MG63 (cell line): Measurements from ENCODE around the gene MYBPC1. TPM values are rescaled to one million over a fixed set of nuclear protein-coding genes. Genes with fewer than 3 reads are reported as not detected.

Experiments used
- DNase-seq: peaks from one replicate; pipeline ENCODE4 v3.0.0-alpha.2; 2020
- H3K27me3 ChIP-seq: fragments of 250-450 bp; sonication (Bioruptor Pico); 2 replicates; pipeline ENCODE4 v1.5.1; 2020; ENCODE audit warnings: mild to moderate bottlenecking, moderate library complexity
- H3K36me3 ChIP-seq: fragments of 250-450 bp; sonication (Bioruptor Pico); 2 replicates; pipeline ENCODE4 v1.5.1; 2020; ENCODE audit warnings: mild to moderate bottlenecking, moderate library complexity
- H3K4me3 ChIP-seq: fragments of 250-450 bp; sonication (Bioruptor Pico); 2 replicates; pipeline ENCODE4 v1.5.1; 2020; ENCODE audit warnings: mild to moderate bottlenecking, moderate library complexity
- H3K9me3 ChIP-seq: fragments of 250-450 bp; sonication (Bioruptor Pico); 2 replicates; pipeline ENCODE4 v1.5.1; 2020; ENCODE audit warnings: mild to moderate bottlenecking, moderate library complexity
- total RNA-seq: library from RNA; depleted of rRNA; stranded (reverse); fragments of >200 nt; shearing (Covaris generic); gene quantifications from 2 replicates; pipeline ENCODE4 v1.2.3, GENCODE V29; 2014; ENCODE audit warnings: low replicate concordance

MYBPC1 gene
- total RNA-seq, 1 experiment from 2014 or later, result not detected

GRCh38 chr12:101697197-101697929 is 102.6 kb downstream of the MYBPC1 start, which contains the start of gene CHPT1:
TSS of gene CHPT1 (plus strand) at chr12:101697640. CDS start at chr12:101697862, 222 bp downstream.
- peak; percentile 68 for DNase-seq
- Histone ChIP-seq H3K36me3 (no peaks in the 10 kb centered on the region; the same call in 1 of the 2 replicates), H3K4me3 (peak within 1 kb of the TSS; percentile 82), H3K27me3 (no peaks in the 10 kb centered on the region), H3K9me3 (no peaks in the 10 kb centered on the region)

- peak overlapping the region; percentile 82 for H3K4me3 ChIP-seq
- no peaks in the 10 kb centered on the region for H3K27me3 ChIP-seq
- DNase-seq, result peak; percentile 51
- H3K9me3 ChIP-seq, result no peaks in the 10 kb centered on the region
- no peaks in the 10 kb centered on the region; the same call in 1 of the 2 replicates for H3K36me3 ChIP-seq
Measured at GRCh38 chr12:101697930-101698799, 103.4 kb downstream of the MYBPC1 start.

GRCh38 chr12:101698800-101699347 is 104.1 kb downstream of the MYBPC1 start:
- Histone ChIP-seq H3K36me3 (no peaks in the 10 kb centered on the region; the same call in 1 of the 2 replicates), H3K27me3 (no peaks in the 10 kb centered on the region), H3K4me3 (peak overlapping the region; percentile 82), H3K9me3 (no peaks in the 10 kb centered on the region)
- peak; percentile 5 for DNase-seq

- DNase-seq, result no peak
- Histone ChIP-seq H3K4me3 (no peak overlapping the region), H3K9me3 (no peaks in the 10 kb centered on the region), H3K36me3 (no peaks in the 10 kb centered on the region; the same call in 1 of the 2 replicates), H3K27me3 (no peaks in the 10 kb centered on the region)
Measured at GRCh38 chr12:101700299-101700820, 105.6 kb downstream of the MYBPC1 start.

GRCh38 chr12:101703487-101703886 is 108.7 kb downstream of the MYBPC1 start:
- H3K9me3 ChIP-seq, result peaks cover 3% of the 10 kb centered on the region; the same call in 1 of the 2 replicates
- DNase-seq, result no peak
- H3K36me3 ChIP-seq, result no peaks in the 10 kb centered on the region; the same call in 1 of the 2 replicates
- H3K4me3 ChIP-seq, result no peak overlapping the region
- H3K27me3 ChIP-seq, result no peaks in the 10 kb centered on the region

- DNase-seq, result no peak
- Histone ChIP-seq H3K27me3 (no peaks in the 10 kb centered on the region), H3K9me3 (peaks cover 3% of the 10 kb centered on the region; the same call in 1 of the 2 replicates), H3K36me3 (no peaks in the 10 kb centered on the region), H3K4me3 (no peak overlapping the region)
Measured at GRCh38 chr12:101706403-101706802, 111.6 kb downstream of the MYBPC1 start.

- H3K36me3 ChIP-seq, result no peaks in the 10 kb centered on the region
- no peak for DNase-seq
- H3K4me3 ChIP-seq, result no peak overlapping the region
- peaks cover 3% of the 10 kb centered on the region; the same call in 1 of the 2 replicates for H3K9me3 ChIP-seq
- no peaks in the 10 kb centered on the region for H3K27me3 ChIP-seq
Measured at GRCh38 chr12:101707131-101707782, 112.5 kb downstream of the MYBPC1 start.

GRCh38 chr12:101710288-101710687 is 115.5 kb downstream of the MYBPC1 start:
- Histone ChIP-seq H3K27me3 (no peaks in the 10 kb centered on the region), H3K9me3 (peaks cover 3% of the 10 kb centered on the region; the same call in 1 of the 2 replicates), H3K4me3 (no peak overlapping the region), H3K36me3 (no peaks in the 10 kb centered on the region)
- no peak for DNase-seq

GRCh38 chr12:101713059-101713682 is 118.4 kb downstream of the MYBPC1 start:
- Histone ChIP-seq H3K4me3 (no peak overlapping the region), H3K36me3 (no peaks in the 10 kb centered on the region), H3K27me3 (no peaks in the 10 kb centered on the region), H3K9me3 (no peaks in the 10 kb centered on the region)
- DNase-seq, result no peak

- Histone ChIP-seq H3K9me3 (no peaks in the 10 kb centered on the region), H3K27me3 (no peaks in the 10 kb centered on the region), H3K4me3 (no peak overlapping the region), H3K36me3 (no peaks in the 10 kb centered on the region)
- no peak for DNase-seq
Measured at GRCh38 chr12:101713930-101714329, 119.2 kb downstream of the MYBPC1 start.

GRCh38 chr12:101714877-101715444 is 120.2 kb downstream of the MYBPC1 start:
- no peak for DNase-seq
- no peaks in the 10 kb centered on the region for H3K9me3 ChIP-seq
- no peaks in the 10 kb centered on the region for H3K27me3 ChIP-seq
- H3K36me3 ChIP-seq, result no peaks in the 10 kb centered on the region
- H3K4me3 ChIP-seq, result no peak overlapping the region

GRCh38 chr12:101719566-101719965 is 124.8 kb downstream of the MYBPC1 start:
- no peaks in the 10 kb centered on the region for H3K27me3 ChIP-seq
- DNase-seq, result no peak
- no peak overlapping the region for H3K4me3 ChIP-seq
- no peaks in the 10 kb centered on the region; the same call in 1 of the 2 replicates for H3K36me3 ChIP-seq
- no peaks in the 10 kb centered on the region for H3K9me3 ChIP-seq

- DNase-seq, result no peak
- Histone ChIP-seq H3K9me3 (no peaks in the 10 kb centered on the region), H3K4me3 (no peak overlapping the region), H3K27me3 (no peaks in the 10 kb centered on the region), H3K36me3 (no peaks in the 10 kb centered on the region; the same call in 1 of the 2 replicates)
Measured at GRCh38 chr12:101720118-101720517, 125.3 kb downstream of the MYBPC1 start.

- Histone ChIP-seq H3K36me3 (no peaks in the 10 kb centered on the region; the same call in 1 of the 2 replicates), H3K9me3 (no peaks in the 10 kb centered on the region), H3K4me3 (no peak overlapping the region)
Measured at GRCh38 chr12:101722392-101722791, 127.6 kb downstream of the MYBPC1 start.

GRCh38 chr12:101727098-101727497 is 132.3 kb downstream of the MYBPC1 start:
- no peaks in the 10 kb centered on the region; the same call in 1 of the 2 replicates for H3K36me3 ChIP-seq
- H3K4me3 ChIP-seq, result no peak overlapping the region
- no peaks in the 10 kb centered on the region for H3K9me3 ChIP-seq
- no peaks in the 10 kb centered on the region for H3K27me3 ChIP-seq
- DNase-seq, result no peak

More at GRCh38 chr12:101722392-101722791, 127.6 kb downstream of the MYBPC1 start:
- no peak for DNase-seq
- H3K27me3 ChIP-seq, result no peaks in the 10 kb centered on the region
